ENCODE measurements around the gene CHAMP1.

CHAMP1 gene

GRCh38 chr13:114269281-114269770, 45.0 kb upstream of the CHAMP1 start:
- ATAC-seq (ENCODE audit: low read depth), result no peak
- H3K36me3 ChIP-seq (ENCODE audit: low read depth), result peaks cover 85% of the 10 kb centered on the region
- DNase-seq (ENCODE audit: low spot score), result no peak
- TF ChIP-seq CTCF (IDR thresholded peaks at IDR 0.05; ENCODE audit: poor library complexity, severe bottlenecking), result no peak
- H3K4me3 ChIP-seq (ENCODE audit: severe bottlenecking), result no peak overlapping the region
- no peaks in the 10 kb centered on the region for H3K4me1 ChIP-seq (ENCODE audit: insufficient read depth, poor library complexity, severe bottlenecking)
- no peaks in the 10 kb centered on the region for H3K9me3 ChIP-seq (ENCODE audit: severe bottlenecking)
- no peaks in the 10 kb centered on the region for H3K27me3 ChIP-seq (ENCODE audit: insufficient read depth, poor library complexity, severe bottlenecking)
- H3K27ac ChIP-seq (ENCODE audit: poor library complexity, severe bottlenecking), result no peak overlapping the region

DNA sequence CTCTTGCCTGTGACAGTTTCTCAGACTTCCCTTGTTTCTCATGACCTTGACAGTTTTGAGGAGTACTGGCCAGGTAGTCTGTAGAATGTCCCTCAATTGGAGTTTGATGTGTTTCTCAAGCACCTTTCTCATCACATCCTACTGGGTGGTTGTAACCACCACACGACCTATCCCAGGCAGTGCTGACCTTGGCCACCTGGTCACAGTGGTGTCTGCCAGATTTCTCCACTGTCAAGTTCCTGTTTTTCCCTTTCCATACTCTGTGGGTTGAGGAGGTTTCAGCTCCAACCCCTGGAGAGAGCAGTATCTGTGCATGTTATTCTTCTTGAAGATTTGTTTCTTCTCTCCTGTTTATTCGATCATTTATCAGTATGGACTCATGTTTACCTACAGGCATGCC, 41.3 kb upstream of the CHAMP1 start:
- peaks cover 71% of the 10 kb centered on the region for H3K36me3 ChIP-seq (ENCODE audit: low read depth)
- DNase-seq (ENCODE audit: low spot score) (no peak), ATAC-seq (ENCODE audit: low read depth) (no peak)
- no peak for TF ChIP-seq CTCF (IDR thresholded peaks at IDR 0.05; ENCODE audit: poor library complexity, severe bottlenecking)
- H3K27ac ChIP-seq (ENCODE audit: poor library complexity, severe bottlenecking), result no peak overlapping the region
- H3K4me1 ChIP-seq (ENCODE audit: insufficient read depth, poor library complexity, severe bottlenecking), result no peaks in the 10 kb centered on the region
- no peak overlapping the region for H3K4me3 ChIP-seq (ENCODE audit: severe bottlenecking)
- H3K27me3 ChIP-seq (ENCODE audit: insufficient read depth, poor library complexity, severe bottlenecking), result no peaks in the 10 kb centered on the region
- no peaks in the 10 kb centered on the region for H3K9me3 ChIP-seq (ENCODE audit: severe bottlenecking)

DNA sequence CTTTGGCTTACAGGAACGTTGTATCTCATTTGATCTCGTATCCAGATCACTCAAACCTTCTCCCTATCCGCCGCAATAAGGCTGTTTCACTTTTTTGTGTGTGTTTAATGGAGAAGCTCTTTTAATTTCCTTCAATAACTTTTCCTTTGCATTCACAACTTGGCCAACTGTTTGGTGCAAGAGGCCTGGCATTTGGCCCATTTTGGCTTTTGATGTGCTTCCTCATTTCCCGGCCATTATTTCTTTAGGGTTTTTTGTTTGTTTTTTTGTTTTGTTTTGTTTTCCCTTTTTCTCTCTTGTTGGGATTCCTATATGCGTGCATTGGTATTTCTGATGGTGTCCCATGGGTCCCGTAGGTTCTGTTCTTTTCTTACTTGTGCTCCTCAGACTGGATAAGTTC, 39.0 kb upstream of the CHAMP1 start:
- ATAC-seq (ENCODE audit: low read depth), result no peak

DNA sequence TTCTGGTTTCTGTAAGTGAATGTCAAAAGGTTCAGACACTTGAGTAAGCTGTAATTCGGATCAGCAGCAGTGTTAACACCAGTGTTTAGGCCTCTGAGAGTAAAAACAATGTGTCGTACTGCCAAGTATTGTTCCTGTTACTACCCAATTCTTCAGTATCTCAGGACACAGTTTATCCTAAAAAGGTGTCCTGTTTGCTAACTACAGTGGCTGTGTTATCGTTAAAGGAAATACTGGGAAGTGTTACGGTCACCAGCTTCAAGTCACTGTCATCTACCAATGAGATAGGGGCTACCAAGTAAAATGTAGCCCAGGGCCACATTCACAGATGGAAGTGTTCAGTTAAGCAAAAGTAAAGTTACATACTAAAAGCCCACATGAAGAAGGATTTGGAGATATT, 35.2 kb upstream of the CHAMP1 start:
- Histone ChIP-seq H3K9me3 (ENCODE audit: severe bottlenecking) (no peaks in the 10 kb centered on the region), H3K27ac (ENCODE audit: poor library complexity, severe bottlenecking) (peak overlapping the region; percentile 84)
- no peak for ATAC-seq (ENCODE audit: low read depth)

More for the DNA sequence above, 39.0 kb upstream of the CHAMP1 start:
- H3K4me3 ChIP-seq (ENCODE audit: severe bottlenecking), result no peak overlapping the region
- peaks cover 51% of the 10 kb centered on the region for H3K36me3 ChIP-seq (ENCODE audit: low read depth)
- DNase-seq (ENCODE audit: low spot score), result no peak
- no peak overlapping the region for H3K27ac ChIP-seq (ENCODE audit: poor library complexity, severe bottlenecking)
- H3K27me3 ChIP-seq (ENCODE audit: insufficient read depth, poor library complexity, severe bottlenecking), result no peaks in the 10 kb centered on the region
- no peaks in the 10 kb centered on the region for H3K4me1 ChIP-seq (ENCODE audit: insufficient read depth, poor library complexity, severe bottlenecking)
- H3K9me3 ChIP-seq (ENCODE audit: severe bottlenecking), result no peaks in the 10 kb centered on the region
- TF ChIP-seq CTCF (IDR thresholded peaks at IDR 0.05; ENCODE audit: poor library complexity, severe bottlenecking), result no peak

More for the DNA sequence above, 35.2 kb upstream of the CHAMP1 start:
- Histone ChIP-seq H3K4me1 (ENCODE audit: insufficient read depth, poor library complexity, severe bottlenecking) (peaks cover 11% of the 10 kb centered on the region), H3K36me3 (ENCODE audit: low read depth) (peaks cover 41% of the 10 kb centered on the region), H3K27me3 (ENCODE audit: insufficient read depth, poor library complexity, severe bottlenecking) (no peaks in the 10 kb centered on the region), H3K4me3 (ENCODE audit: severe bottlenecking) (no peak overlapping the region)
- no peak for DNase-seq (ENCODE audit: low spot score)
- no peak for TF ChIP-seq CTCF (IDR thresholded peaks at IDR 0.05; ENCODE audit: poor library complexity, severe bottlenecking)

All from RWPE2 (cell line).